GM19240 (cell line): ENCODE results near the gene CTBP2.

Source experiments
- DNase-seq: peaks from one replicate; pipeline ENCODE4 v3.0.0; 2011; ENCODE audit warnings: low spot score; ENCODE audit not compliant: insufficient read length

Gene CTBP2

GRCh38 chr10:125010362-125010761, 150.0 kb downstream of the CTBP2 start:
- no peak for DNase-seq

DNA sequence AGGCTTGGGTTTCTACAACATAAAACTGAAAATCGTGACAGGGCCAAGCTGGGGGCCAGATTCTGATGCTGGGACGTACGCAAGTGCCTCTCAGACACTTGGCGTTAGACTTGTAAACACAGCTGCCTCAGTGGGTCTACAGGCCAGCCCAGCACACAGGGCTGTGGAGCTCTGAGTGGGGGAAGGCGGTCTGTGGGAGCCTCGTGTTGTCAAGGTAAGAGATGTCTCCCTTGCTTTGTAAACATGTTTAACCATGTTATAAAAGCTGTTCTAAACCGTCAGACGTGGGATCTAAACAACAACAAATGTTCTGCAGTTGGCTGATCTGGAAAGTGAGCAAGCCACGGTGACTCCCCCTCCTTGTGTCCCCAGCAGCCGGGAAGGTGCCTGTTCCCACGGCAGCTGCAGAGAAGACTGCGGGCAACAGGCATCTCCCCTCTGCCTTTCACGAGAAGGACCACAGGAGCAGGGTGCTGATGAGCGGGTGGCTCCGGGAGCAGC, 150.7 kb downstream of the CTBP2 start:
- DNase-seq = no peak

GRCh38 chr10:125008689-125009638, 151.4 kb downstream of the CTBP2 start:
- no peak for DNase-seq

GRCh38 chr10:125007436-125007835, 152.9 kb downstream of the CTBP2 start:
- DNase-seq = no peak

DNA sequence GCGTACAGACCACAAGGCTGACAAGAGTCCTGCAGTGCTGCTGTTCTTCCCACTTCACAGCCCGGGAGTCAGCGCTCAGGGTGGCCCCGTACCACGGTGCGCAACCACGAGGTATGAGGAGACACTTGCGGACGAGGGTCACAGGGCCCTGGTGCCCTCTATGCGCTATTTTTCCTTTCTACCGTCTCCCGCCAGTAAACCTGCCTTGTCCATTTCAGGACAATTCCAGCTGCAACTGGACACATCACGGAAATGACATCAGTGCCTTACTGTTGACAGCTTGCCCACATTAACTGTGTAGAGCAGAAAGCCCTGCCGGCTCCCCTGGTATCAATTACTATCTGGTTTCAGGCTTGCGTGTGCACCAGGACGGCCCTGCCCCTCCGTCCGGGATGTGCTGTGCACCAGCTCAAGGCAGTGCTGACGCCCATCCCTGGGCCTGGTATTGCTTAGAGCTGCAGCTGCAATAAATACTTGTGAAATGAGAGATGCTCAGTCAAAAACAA, 153.4 kb downstream of the CTBP2 start:
- DNase-seq = no peak

DNA sequence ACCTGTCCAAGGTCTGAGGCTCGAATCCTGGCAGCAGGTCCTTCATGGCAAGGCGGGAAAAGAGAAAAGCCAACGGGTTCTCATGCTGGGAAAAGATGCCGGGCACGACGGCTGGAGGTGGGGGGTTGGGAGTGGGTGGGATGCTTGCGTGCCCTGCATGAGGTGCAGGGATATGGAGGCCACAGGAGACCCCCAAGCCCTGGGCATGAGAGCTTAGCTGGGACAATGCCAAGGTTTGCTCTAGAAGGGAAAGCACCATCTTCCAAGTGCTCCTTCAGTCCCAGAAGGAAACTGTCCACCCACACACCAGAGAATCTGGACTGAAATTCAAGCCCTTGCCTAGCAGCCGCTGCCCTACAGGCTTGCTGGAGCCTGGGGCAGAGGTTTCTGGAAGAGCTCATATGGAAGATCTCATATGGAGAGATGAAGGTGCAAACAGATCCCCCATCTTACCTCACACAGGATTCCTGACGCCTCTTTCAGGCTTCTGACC, 154.1 kb downstream of the CTBP2 start:
- DNase-seq = no peak

DNA sequence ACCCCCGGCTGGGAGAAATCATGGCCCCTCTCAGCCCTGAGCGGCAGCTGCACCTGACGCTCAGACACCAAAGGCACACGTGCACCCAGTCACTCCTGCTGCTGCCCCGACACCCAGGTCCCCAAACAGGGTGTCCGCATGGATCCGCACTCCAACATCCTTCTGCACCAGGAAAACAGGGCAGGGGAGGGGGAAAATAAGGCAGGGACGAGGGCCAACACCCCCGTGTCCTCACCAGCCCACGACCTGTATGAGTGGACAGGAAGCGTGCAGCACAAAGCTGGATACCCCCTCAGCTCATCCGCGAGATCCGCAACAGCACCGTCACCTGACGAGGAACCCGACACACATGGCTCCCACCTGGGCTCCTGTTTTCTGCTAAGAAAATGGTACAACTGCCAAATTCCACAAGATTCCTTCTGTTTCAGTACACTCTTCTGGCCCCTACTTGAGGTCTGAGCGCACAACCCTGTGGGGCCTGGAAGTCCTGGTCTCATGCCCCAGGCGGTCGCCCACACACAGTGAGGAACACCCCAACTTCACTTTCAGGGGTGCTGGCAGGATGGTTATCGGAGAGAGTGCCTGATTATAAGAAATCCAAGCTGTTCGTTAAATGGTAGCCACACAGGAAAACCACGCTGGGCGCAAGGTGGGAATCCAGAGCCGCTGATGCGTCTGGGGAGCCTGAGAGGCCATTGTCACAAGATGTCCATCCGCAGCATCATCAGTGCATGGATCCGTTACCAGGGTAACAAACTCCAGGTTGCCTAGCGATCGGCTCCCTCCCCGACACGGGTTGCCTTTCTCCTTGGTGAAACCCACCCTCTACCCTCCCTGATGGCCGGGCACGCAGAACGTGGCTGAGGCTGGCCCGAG, 154.8 kb downstream of the CTBP2 start:
- no peak for DNase-seq

DNA sequence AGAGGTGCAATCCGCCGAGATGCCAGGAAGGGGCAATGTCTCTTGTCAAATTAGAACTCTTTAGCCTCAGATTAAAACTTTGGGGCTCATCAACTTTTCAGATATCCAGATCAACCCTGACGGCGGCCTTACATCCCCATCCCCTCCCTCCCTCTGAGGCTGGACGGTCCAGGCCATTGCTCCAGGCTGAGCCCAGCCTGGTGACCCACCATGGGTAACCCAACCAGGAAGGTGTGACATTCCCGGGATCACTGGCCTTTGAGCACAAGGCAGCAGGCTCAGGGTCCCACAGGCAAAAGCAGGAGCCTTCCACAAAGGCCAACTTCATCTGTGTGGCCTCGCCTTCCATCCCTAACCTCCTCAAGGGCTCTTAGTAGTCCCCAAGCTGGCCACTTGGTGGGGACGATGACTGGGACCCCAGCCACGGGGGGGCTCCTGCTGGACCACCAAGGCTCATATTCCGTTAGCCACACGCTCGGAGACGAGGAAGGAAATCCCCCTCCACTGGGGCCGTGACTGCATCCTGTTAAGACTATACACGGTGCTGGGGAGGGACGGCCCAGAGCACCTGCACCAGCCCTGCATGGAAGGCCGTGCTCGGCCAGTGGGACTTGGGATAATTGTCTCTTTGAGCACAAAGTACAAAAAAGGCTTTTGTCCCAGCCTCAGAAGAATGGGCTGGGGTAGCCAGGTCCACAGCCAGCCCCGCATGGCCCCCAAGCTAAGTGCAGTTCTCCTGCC, 155.6 kb downstream of the CTBP2 start:
- DNase-seq = no peak

DNA sequence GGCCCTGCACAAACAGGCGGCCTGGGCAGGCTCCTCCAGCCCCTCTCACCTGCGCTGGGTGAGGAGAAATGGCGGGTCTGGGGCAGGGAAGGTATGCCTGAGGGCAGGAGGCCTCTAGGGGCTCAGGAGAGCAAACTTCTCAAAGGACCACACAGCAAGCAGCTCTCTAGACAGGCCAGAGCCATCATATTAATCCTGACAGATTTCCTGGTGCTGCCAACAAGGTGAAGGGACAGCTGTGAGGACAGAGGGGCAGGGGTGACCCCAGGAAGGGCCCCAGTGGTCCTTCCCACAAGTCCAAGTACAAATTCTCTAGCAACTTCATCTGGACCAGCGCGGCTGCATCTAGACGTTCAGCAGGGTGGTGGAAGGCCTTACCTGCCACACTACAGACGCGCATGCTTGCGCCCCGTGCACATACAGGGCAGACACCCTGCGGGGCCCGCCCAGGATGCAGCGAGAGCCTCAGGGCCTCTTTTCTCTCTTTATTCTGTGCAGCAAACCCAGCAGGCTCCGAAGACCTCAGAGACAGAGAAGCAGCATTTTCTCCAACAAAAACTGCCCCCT, 156.4 kb downstream of the CTBP2 start:
- no peak for DNase-seq

GRCh38 chr10:125003146-125003900, 157.0 kb downstream of the CTBP2 start:
- no peak for DNase-seq

DNA sequence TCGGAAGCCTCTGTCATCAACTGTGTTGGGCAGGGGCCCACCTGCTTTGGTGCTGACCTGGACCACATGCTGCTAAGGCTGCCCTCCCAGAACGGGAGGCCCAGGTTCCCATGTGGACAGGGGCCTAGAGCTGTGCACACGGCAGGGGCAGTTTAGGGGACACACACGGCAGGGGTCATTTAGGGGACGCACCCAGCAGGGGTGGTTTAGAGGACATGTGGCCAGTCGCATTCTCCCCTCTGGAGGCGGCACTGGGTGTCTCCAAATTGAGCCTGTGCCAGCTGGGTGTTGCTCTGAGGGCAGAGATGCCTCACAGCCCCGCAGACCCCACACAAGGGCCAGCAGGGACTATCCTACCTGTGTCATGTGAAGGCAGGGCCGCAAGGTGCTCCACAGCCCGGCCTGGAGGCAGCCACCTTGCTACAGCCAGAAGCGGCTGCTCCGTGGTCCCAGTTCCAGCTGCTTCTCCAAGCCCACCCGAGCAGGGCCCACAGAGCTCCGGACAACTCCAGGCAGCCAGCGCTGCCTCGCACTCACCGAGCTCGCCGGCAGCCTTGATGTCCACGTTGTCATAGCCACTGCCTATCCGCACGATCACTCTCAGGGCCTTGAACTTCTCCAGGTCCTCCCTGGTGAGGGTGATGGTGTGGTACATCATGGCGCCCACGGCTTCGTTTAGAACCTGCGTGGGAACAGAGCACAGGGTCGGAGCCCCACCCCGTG, 157.8 kb downstream of the CTBP2 start:
- no peak for DNase-seq

- no peak for DNase-seq
Observed at GRCh38 chr10:125002047-125002422, 158.3 kb downstream of the CTBP2 start.

DNA sequence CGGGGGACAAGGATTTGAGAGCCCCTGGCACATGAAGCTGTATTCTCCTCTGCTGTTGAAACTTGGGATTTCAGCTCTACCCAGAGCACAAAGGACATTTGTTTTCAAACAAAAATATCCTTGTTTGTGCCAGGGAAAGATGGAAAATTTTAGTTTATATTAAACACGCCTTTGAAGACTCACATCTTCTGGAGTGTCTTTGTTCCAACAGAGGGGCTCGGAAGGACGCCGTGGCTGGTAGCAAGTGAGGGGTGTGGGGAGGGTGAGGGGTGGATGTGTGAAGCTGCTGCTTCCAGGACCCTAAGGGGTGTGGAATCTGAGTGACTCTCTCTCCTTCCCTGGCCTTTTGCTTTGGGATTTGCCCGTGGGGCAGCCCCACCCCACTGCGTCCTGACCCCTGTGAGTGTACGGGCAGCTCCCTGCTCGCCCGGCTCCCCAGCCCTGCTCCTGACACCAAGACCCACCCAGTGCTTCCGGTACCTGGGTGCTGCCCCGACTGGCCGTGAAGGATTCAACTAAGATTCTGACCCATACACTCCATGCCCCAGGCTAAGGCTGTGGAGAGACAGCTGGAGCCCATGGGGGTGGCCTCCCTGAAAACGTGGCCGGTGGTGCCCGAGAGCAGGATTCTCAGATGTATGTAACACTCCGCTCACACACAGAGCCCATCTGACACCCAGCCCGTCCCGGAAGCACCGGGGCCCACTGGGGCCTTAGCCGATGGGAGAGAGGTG, 158.9 kb downstream of the CTBP2 start:
- no peak for DNase-seq

DNA sequence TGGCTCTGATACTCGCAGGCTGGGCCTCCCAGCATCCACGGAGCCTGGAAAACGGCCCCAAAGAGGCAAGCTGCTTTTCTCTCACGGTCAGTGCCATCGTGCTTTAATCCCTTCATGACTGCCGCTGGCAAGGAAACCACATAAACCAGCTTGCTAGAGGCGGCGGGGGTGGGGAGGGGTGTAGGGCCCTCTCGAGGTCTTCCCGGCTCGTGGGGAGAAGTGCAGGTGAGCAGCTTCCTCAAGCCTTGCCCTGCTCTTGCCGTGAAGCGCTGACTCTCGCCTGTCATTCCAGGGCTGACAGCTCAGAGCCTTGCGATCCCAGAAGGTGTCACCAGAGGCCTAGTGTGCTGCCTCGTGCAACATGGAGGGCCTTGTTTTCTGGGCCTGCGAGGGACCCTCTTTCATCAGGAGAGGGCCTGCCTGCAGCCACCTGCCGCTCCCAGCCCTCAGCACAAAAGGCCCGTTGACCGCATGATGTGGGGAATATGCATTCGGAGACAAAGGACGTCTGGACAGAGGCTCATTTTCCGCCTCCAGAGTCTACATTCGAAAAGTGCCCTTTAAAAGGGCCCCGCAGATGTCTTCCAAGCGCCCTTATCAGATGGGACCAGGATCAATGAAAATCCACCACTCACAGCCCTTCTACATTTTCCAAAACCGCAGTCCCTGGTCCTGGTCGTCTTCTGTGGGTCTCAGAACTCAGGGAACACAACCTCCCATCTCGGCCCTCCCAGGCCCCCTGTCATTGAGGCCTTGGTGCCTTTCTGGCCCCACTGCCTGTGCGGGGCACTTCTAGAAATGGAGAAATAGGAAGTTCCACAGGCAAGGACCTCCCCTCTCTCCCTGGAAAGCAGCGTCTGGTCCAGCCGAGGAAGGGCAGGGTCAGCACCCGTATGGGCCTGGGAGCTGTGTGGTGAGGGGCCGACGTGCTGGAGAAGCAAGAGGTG, 159.7 kb downstream of the CTBP2 start:
- no peak for DNase-seq

- no peak for DNase-seq
Observed at GRCh38 chr10:124999433-125000365, 160.7 kb downstream of the CTBP2 start.

- no peak for DNase-seq
Observed at GRCh38 chr10:124998624-124999291, 161.6 kb downstream of the CTBP2 start.
